ENCODE results near the gene C1orf210.

DNA sequence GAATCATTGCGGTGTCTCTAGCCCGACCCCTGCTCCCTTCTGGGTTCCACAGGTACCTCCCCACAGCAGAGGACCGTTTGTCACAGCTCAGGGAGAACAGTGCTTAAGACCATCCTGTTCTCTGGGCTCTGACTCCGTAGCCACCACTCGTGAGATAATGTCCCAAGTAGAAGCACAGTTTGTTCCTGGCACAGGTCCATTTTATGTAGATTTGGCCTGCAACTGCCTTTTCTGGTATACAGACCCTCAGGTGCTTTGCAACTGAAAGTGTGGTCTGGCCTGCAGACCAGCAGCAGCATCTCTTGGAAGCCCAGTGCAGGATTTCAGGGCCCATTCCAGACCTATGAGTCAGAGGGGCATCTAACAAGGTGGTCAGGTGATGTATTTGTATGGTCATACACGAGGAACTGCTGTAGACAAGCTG is 44.0 kb downstream of the C1orf210 start:
- no peak for TF ChIP-seq CTCF (IDR thresholded peaks at IDR 0.05)
- no peak for TF ChIP-seq EZH2 (IDR thresholded peaks at IDR 0.05; ENCODE audit: borderline replicate concordance, insufficient read depth, low read depth, low read length, poor library complexity, severe bottlenecking)
